Body of pancreas (tissue), 4 donors: ENCODE measurements around the gene RBM8A. TPM values are rescaled to one million over a fixed set of nuclear protein-coding genes. Genes with fewer than 3 reads are reported as not detected.

Experiments used
- ATAC-seq: fragments of 150-250 bp; one replicate; pipeline ENCODE4 v1.9.1; 2016
- DNase-seq, 4 donors: peaks; one replicate each; pipeline ENCODE4 v3.0.0-alpha.2; 2019
- H3K27ac ChIP-seq, 4 donors: fragments of 200-600 bp; sonication (generic); 1 replicate in 3 of 4; 2 replicates in 1 of 4; pipeline versions ENCODE4 v1.5.1 to v1.6.1; 2016 to 2019; ENCODE audit warnings: mild to moderate bottlenecking in 1 of 4, mixed read lengths in 1 of 4, moderate library complexity in 1 of 4
- H3K27me3 ChIP-seq, 2 donors: fragments of 200-600 bp; sonication (generic); one replicate each; pipeline ENCODE4 v1.6.0; 2016; ENCODE audit warnings: mild to moderate bottlenecking in 1 of 2
- H3K36me3 ChIP-seq, 2 donors: fragments of 200-600 bp; sonication (generic); replicated peaks in 1 of 2; 2 replicates each; pipeline ENCODE4 v1.5.1; 2016; ENCODE audit warnings: low read depth in 2 of 2; ENCODE audit not compliant: insufficient read depth in 1 of 2
- H3K4me1 ChIP-seq: fragments of 200-600 bp; sonication (generic); one replicate; pipeline ENCODE4 v1.6.0; 2016
- H3K4me3 ChIP-seq, 2 donors: fragments of 200-600 bp; sonication (generic); 1 replicate in 1 of 2; 2 replicates in 1 of 2; pipeline ENCODE4 v1.5.1; 2016 to 2019
- H3K9me3 ChIP-seq, 3 donors: fragments of 200-600 bp; sonication (generic); 1 replicate in 2 of 3; 2 replicates in 1 of 3; pipeline ENCODE4 v1.5.1; 2016
- POLR2A ChIP-seq, 3 donors: fragments of 450-650 bp; IDR thresholded peaks; one replicate each; pipeline ENCODE4 v1.6.1; 2016; ENCODE audit warnings: antibody characterized with exemption in 3 of 3, mild to moderate bottlenecking in 2 of 3
- WGBS, 2 donors: methylation state at CpG; one replicate each; pipeline ENCODE4 v1.1.5; 2017; 5-methylcytosine and 5-hydroxymethylcytosine counted together
- intact Hi-C: fragments of 100-400 bp; cut with DNase I; formaldehyde crosslinking; loops from one replicate; pipeline ENCODE4 v1.15.1; 2023
- total RNA-seq, 2 donors: library from RNA; depleted of rRNA; stranded (reverse); fragments of >200 nt; gene quantifications; one replicate each; pipeline ENCODE4 v1.1.0, GENCODE V29; 2016
- TF ChIP-seq, protein P1 (sequence below), 7 experiments: fragments of 450-650 bp in 4 of 7; fragments of 200-600 bp in 3 of 7; sonication (generic) in 3 of 7; IDR thresholded peaks; one replicate each; pipeline ENCODE4 v1.5.1; 2016 to 2019; ENCODE audit warnings: antibody characterized with exemption in 7 of 7

Gene RBM8A
- total RNA-seq, 2 donors from 2014 or later = 47.2 to 70.2 TPM

DNA sequence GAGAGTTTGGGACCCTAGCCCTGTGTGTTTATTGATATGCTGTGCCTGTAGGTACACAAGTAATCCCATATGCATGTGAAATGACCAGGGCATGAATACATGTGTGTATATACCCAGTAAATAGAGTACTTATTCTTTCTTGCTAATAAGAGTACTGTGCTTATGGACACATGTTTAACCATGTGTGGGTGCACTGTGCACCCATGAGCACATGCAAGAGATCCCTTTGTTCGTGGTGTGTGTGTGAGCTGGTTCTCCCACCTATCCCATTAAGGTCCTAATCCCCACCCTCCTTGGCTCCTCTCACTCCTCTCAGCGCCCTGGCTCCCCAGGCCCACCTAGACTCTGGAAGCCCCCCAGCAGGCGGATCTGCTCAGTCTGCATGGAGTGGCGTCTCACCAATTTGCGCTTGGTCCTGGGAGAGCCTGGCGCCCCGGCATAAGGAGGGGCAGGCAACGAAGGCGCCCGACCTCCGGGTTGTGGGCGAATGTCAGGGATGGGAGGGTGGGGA is 32.7 kb upstream of the RBM8A start:
- Histone ChIP-seq H3K36me3 (no peaks in the 10 kb centered on the region), H3K27me3 (no peaks in the 10 kb centered on the region), H3K4me3 (peak overlapping the region; percentile 44 to 45), H3K9me3 (no peaks in the 10 kb centered on the region), H3K4me1 (peaks cover 61% of the 10 kb centered on the region), H3K27ac (peak overlapping the region in 3 of 4 donors; percentile 48 to 62 (median 48))
- intact Hi-C loops = no loop called here
- DNase-seq (no peak), ATAC-seq (no peak)
- 6 to 14% methylated on average over 7 to 12 of the region's 12 CpGs for WGBS, 2 donors
- TF ChIP-seq, protein P1, sequence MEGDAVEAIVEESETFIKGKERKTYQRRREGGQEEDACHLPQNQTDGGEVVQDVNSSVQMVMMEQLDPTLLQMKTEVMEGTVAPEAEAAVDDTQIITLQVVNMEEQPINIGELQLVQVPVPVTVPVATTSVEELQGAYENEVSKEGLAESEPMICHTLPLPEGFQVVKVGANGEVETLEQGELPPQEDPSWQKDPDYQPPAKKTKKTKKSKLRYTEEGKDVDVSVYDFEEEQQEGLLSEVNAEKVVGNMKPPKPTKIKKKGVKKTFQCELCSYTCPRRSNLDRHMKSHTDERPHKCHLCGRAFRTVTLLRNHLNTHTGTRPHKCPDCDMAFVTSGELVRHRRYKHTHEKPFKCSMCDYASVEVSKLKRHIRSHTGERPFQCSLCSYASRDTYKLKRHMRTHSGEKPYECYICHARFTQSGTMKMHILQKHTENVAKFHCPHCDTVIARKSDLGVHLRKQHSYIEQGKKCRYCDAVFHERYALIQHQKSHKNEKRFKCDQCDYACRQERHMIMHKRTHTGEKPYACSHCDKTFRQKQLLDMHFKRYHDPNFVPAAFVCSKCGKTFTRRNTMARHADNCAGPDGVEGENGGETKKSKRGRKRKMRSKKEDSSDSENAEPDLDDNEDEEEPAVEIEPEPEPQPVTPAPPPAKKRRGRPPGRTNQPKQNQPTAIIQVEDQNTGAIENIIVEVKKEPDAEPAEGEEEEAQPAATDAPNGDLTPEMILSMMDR (IDR thresholded peaks at IDR 0.05) = no peak
- TF ChIP-seq POLR2A (IDR thresholded peaks at IDR 0.05) = no peak

DNA sequence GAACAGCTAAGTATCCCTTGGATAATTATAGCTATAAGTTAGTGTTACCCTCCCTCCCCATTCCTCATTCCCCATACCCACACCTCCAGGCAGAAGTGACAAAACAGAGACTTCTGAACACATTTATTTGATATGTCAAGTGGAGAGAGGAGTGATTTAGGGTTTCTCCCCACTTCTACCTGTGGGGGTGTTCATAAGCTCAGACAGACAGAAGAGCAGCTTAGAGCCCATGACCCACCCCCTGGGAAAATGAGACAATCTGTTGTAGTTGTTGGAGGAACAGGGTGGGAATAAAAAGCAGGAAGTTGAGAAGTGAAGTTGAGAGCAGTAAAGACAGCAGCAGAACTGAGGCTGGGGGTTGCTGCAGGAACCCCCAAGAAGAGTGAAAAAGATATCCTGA is 32.0 kb upstream of the RBM8A start:
- ATAC-seq = no peak
- H3K27me3 ChIP-seq = no peaks in the 10 kb centered on the region
- no peaks in the 10 kb centered on the region for H3K36me3 ChIP-seq
- no peak for DNase-seq
- H3K4me3 ChIP-seq = no peak overlapping the region
- H3K27ac ChIP-seq = no peak overlapping the region
- intact Hi-C loops = no loop called here
- peaks cover 66% of the 10 kb centered on the region for H3K4me1 ChIP-seq
- no peak for TF ChIP-seq POLR2A (IDR thresholded peaks at IDR 0.05)
- TF ChIP-seq, protein P1 (IDR thresholded peaks at IDR 0.05) = no peak
- H3K9me3 ChIP-seq = no peaks in the 10 kb centered on the region

DNA sequence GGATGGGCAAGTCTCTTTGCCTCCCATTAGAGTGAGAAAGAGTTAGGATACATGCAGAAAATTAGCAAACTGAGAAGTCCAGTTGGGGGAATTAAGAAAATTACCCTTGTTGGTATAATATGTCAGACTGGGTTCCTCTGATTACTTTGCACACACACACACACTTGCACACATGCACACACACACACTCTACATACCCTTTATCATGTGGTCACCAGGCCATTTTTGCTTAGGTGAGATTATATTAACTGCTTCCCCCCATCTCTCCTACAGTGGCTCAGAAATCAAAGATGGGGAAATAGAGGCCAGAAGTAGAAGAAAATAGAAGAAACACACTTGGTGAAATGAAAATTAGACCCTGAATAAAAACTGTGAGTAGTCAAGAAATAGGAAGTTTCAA is 31.4 kb upstream of the RBM8A start:
- no peak for DNase-seq
- intact Hi-C loops = no loop called here
- Histone ChIP-seq H3K4me1 (peaks cover 66% of the 10 kb centered on the region), H3K9me3 (no peaks in the 10 kb centered on the region), H3K27me3 (no peaks in the 10 kb centered on the region), H3K4me3 (no peak overlapping the region), H3K27ac (no peak overlapping the region), H3K36me3 (no peaks in the 10 kb centered on the region)
- TF ChIP-seq, protein P1 (IDR thresholded peaks at IDR 0.05) = no peak
- no peak for TF ChIP-seq POLR2A (IDR thresholded peaks at IDR 0.05)
- ATAC-seq = no peak

DNA sequence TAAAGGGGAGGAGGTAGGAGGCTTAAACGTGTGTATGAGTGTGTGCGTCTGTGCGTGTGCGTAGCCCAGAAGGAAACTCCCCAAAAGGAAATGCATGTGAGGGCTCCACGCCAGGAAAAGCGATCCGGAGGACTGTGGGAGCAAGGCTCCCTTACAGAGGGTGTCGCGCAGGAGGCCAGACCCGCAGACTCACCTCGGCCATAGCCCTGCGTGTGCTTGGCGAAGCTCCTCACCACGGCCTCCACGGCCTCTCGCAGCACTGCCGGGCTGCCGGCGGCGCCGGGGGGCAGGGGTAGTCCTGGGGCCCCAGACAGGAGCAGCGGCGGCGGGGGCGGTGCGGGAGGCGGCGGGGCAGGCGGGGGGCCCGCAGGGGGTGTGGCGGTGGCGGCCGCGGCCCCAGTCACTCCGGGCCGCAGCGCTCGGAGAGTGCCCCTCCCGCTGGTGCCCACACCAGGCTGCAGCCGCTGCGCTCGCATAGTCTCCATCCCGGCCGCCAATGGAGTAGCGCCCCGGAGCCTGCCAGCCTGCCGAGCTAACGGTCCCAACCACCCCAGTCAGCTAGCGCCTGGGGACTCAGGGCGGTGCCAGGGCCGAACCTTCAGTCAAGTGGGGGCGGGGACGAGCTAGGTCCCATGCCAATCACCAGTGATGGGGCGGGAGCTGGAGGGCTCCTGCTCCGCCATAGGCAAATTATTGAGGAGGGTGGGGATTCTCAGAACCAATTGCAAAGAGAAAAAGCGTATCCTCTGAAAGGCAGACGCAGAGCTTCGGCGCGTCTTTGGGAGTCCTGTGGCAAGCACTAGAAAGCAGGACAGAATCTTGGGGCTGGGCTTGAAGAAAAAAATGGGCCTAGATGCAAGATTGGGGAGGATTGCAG is 30.4 kb upstream of the RBM8A start, which contains the start of gene LIX1L:
TSS of gene LIX1L (minus strand) at position 575 of the 877 bp plus-strand sequence. CDS start at position 485, 90 bp downstream.
- Histone ChIP-seq H3K36me3 (no peaks in the 10 kb centered on the region), H3K4me1 (peaks cover 56% of the 10 kb centered on the region), H3K27ac (peak within 1 kb of the TSS; percentile 73 to 94 (median 84)), H3K4me3 (peak within 1 kb of the TSS; percentile 26 to 66), H3K27me3 (no peaks in the 10 kb centered on the region), H3K9me3 (no peaks in the 10 kb centered on the region)
- intact Hi-C loops = no loop called here
- TF ChIP-seq POLR2A (IDR thresholded peaks at IDR 0.05) = peak; percentile 36 to 78 (median 71)
- TF ChIP-seq, protein P1 (IDR thresholded peaks at IDR 0.05) = no peak
- ATAC-seq (peak; percentile 95), DNase-seq (peak; percentile 97)
- WGBS, 2 donors = 0 to 2% methylated on average over 17 to 58 of the region's 60 CpGs
